ENCODE results near the gene HOXC6. TPM values are rescaled to one million over a fixed set of nuclear protein-coding genes. Genes with fewer than 3 reads are reported as not detected.

Gene HOXC6
- total and polyA plus RNA-seq, 10 of the 15 experiments (the other 5 are each of a cell fraction or from before 2014, with no cell fraction given): 0.02 to 0.55 (median 0.45) TPM; not detected in 4

DNA sequence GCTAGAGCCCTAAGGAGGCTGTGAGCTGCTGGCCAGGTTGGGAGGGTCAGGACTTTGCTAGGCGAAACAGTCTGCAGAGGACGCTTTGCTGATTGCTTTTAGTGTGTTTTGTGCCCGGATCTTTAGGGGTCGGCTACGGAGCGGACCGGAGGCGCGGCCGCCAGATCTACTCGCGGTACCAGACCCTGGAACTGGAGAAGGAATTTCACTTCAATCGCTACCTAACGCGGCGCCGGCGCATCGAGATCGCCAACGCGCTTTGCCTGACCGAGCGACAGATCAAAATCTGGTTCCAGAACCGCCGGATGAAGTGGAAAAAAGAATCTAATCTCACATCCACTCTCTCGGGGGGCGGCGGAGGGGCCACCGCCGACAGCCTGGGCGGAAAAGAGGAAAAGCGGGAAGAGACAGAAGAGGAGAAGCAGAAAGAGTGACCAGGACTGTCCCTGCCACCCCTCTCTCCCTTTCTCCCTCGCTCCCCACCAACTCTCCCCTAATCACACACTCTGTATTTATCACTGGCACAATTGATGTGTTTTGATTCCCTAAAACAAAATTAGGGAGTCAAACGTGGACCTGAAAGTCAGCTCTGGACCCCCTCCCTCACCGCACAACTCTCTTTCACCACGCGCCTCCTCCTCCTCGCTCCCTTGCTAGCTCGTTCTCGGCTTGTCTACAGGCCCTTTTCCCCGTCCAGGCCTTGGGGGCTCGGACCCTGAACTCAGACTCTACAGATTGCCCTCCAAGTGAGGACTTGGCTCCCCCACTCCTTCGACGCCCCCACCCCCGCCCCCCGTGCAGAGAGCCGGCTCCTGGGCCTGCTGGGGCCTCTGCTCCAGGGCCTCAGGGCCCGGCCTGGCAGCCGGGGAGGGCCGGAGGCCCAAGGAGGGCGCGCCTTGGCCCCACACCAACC is 1.5 kb downstream of the HOXC6 start:
- Histone ChIP-seq H3K9me3 (replicated peaks; ENCODE audit: control insufficient read depth, insufficient read depth, low read length) (no peaks in the 10 kb centered on the region), H4K20me1 (ENCODE audit: control insufficient read depth, insufficient read depth) (no peaks in the 10 kb centered on the region), H3K9ac (ENCODE audit: control insufficient read depth, insufficient read depth, low read length) (no peak overlapping the region), H3K4me2 (ENCODE audit: control insufficient read depth, insufficient read depth) (no peak overlapping the region), H3K27ac (ENCODE audit: control insufficient read depth, insufficient read depth) (no peak overlapping the region), H3K4me3 (no peak overlapping the region), H3K36me3 (ENCODE audit: control insufficient read depth in 2 of 2, insufficient read depth in 2 of 2, low read length in 1 of 2) (no peaks in the 10 kb centered on the region), H2AFZ (ENCODE audit: control insufficient read depth, low read depth, low read length) (no peak overlapping the region), H3K79me2 (ENCODE audit: control insufficient read depth, insufficient read depth, low read length) (no peaks in the 10 kb centered on the region), H3K4me1 (ENCODE audit: control insufficient read depth, insufficient read depth, low read length) (peaks cover 14% of the 10 kb centered on the region), H3K27me3 (replicated peaks in 1 of 2; ENCODE audit: control insufficient read depth in 2 of 2, insufficient read depth in 2 of 2, low read length in 1 of 2) (peaks cover 6 to 36% of the 10 kb centered on the region in 2 experiments)
- in situ Hi-C loops (cut with MboI) (loop anchor here (10.0 kb wide), 2 partner anchors 165 to 335 kb away; partner anchors contain the start of gene GPR84), intact Hi-C loops (cut with micrococcal nuclease; ENCODE audit: unreplicated experiment) (no loop called here)
- DNase-seq (ENCODE audit: low read depth, low spot score) (no peak), ATAC-seq (no peak), FAIRE-seq (no peak)
- ChIA-PET CTCF (interaction anchor here (3.3 to 13.4 kb wide), 7 partner anchors 23 to 178 kb away, joined by 14 to 343 read pairs (median 47); partner anchors contain the start of gene SMUG1), RAD21 (ENCODE audit: unreplicated experiment) (interaction anchor here (1.9 to 12.6 kb wide), 2 partner anchors 22 to 161 kb away, joined by 5 to 222 read pairs; partner anchors contain the start of gene SMUG1), POLR2A (interaction anchor here (1.5 kb wide), 1 partner anchor 12 kb away, joined by 5 read pairs; no protein-coding TSS in a partner anchor), SMC1A (ENCODE audit: uncharacterized antibody, unreplicated experiment) (interaction anchor here (0.6 to 3.9 kb wide), 4 partner anchors 23 to 176 kb away, joined by 3 to 30 read pairs (median 6); partner anchors contain the start of gene HOXC4)
- TF ChIP-seq MEF2B (IDR thresholded peaks at IDR 0.05; ENCODE audit: partially characterized antibody, poor library complexity, severe bottlenecking): no peak
- TF ChIP-seq, protein P1, sequence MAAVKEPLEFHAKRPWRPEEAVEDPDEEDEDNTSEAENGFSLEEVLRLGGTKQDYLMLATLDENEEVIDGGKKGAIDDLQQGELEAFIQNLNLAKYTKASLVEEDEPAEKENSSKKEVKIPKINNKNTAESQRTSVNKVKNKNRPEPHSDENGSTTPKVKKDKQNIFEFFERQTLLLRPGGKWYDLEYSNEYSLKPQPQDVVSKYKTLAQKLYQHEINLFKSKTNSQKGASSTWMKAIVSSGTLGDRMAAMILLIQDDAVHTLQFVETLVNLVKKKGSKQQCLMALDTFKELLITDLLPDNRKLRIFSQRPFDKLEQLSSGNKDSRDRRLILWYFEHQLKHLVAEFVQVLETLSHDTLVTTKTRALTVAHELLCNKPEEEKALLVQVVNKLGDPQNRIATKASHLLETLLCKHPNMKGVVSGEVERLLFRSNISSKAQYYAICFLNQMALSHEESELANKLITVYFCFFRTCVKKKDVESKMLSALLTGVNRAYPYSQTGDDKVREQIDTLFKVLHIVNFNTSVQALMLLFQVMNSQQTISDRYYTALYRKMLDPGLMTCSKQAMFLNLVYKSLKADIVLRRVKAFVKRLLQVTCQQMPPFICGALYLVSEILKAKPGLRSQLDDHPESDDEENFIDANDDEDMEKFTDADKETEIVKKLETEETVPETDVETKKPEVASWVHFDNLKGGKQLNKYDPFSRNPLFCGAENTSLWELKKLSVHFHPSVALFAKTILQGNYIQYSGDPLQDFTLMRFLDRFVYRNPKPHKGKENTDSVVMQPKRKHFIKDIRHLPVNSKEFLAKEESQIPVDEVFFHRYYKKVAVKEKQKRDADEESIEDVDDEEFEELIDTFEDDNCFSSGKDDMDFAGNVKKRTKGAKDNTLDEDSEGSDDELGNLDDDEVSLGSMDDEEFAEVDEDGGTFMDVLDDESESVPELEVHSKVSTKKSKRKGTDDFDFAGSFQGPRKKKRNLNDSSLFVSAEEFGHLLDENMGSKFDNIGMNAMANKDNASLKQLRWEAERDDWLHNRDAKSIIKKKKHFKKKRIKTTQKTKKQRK (IDR thresholded peaks at IDR 0.05; ENCODE audit: low read depth, low read length): no peak
- TF ChIP-seq EZH2 (IDR thresholded peaks at IDR 0.05; ENCODE audit: borderline replicate concordance, control insufficient read depth, low read depth, low read length): peak; percentile 82; the same call in 1 of the 2 replicates
- TF ChIP-seq SUZ12 (IDR thresholded peaks at IDR 0.05; ENCODE audit: unreplicated experiment): peak; percentile 72
- WGBS (ENCODE audit: insufficient coverage, insufficient replicate concordance, low lambda C conversion rate, missing lambda C conversion rate): 38% methylated on average over 48 of the region's 53 CpGs
- no TSS peak for BruUV-seq (replicated peaks)

All from GM12878 (cell line).